Measurements from ENCODE around the gene SMIM38. TPM values are rescaled to one million over a fixed set of nuclear protein-coding genes. Genes with fewer than 3 reads are reported as not detected.

Gene SMIM38
- polyA plus RNA-seq, 1 donor: 0.30 TPM

DNA sequence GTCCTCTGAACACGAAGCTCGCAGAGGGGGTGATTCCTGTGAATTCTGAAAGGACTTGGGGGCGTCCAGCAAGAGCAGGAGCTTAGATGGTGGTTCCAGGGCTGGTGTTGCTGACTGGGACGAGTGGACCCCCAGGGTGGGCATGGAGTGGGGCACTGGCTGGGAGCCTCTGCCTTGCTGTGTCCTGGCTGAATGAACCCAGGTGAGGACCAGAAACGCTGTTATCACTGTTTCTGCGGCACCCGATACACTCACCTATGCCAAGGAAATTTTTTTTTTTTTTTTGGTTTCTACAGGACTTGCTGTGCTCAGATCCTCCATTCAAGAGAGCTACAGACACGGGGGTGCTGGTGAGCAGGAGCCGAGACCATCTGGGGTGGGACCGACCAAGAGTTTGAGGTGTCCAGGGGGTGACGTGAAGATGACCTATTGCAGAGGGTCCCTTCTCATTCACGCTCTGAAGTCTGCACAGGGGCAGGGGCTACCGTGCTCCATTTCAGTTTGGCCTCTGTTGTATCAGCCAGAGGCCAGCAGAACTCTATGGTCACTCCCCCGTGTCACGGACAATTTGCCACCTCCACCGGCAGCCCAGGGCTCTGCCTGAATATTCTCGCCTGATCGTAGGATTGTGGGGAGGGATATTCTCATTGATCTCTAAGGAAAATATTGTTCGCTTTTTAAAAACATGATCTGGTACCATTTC is 3.6 kb downstream of the SMIM38 start:
- no peak overlapping the region for H3K4me3 ChIP-seq (ENCODE audit: low read length)
- DNase-seq: no peak

DNA sequence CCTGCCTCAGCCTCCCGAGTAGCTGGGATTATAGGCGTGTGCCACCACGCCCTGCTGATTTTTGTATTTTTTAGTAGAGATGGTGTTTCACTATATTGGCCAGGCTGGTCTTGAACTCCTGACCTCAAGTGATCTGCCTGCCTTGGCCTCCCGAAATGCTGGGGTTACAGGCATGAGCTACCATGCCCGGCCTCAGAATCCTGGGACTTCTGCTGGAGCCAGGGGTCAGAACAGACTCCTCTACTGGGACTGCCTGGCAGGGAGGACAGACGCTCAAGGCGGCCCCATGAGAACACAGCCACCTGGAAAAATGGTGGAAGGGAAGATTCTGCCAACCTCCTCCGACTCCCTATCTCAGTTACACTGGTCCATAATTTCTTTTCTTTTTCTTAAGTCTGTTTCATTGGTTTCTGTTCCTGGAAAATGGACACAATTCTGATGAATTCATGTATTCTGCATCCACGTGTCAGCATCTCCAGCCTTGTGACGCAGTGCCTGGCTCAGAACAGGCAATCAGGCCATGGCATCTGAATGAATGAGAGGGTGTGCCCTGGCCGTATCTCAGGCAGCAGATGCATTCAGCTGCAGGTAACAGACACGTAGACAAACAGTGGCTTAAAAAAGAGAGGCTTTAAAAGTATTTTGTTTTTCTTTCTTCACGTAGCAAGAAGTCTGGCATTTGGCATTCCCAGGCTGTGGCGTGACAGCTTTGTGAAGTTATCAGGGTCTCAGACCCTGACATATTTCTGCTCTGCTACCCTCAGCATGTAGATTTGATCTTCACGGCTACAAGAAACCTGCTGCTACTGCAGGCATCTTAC is 4.8 kb downstream of the SMIM38 start:
- no CpG with 5 or more reads among the region's 15 CpGs for WGBS (ENCODE audit: insufficient coverage, low lambda C conversion rate)
- H3K27me3 ChIP-seq (ENCODE audit: control insufficient read depth, insufficient read depth, low read length): no peaks in the 10 kb centered on the region
- H3K27ac ChIP-seq (ENCODE audit: low read length): no peak overlapping the region
- no peaks in the 10 kb centered on the region for H3K36me3 ChIP-seq (ENCODE audit: control insufficient read depth, insufficient read depth, low read length)
- peaks cover 7% of the 10 kb centered on the region for H3K9me3 ChIP-seq (ENCODE audit: control insufficient read depth, low read depth, low read length)
- DNase-seq: no peak
- peaks cover 13% of the 10 kb centered on the region for H3K4me1 ChIP-seq (ENCODE audit: control insufficient read depth, insufficient read depth, low read length)
- H3K4me3 ChIP-seq (ENCODE audit: low read length): no peak overlapping the region

More for the DNA sequence above, 3.6 kb downstream of the SMIM38 start:
- H3K36me3 ChIP-seq (ENCODE audit: control insufficient read depth, insufficient read depth, low read length): no peaks in the 10 kb centered on the region
- H3K4me1 ChIP-seq (ENCODE audit: control insufficient read depth, insufficient read depth, low read length): peaks cover 13% of the 10 kb centered on the region
- peaks cover 5% of the 10 kb centered on the region for H3K9me3 ChIP-seq (ENCODE audit: control insufficient read depth, low read depth, low read length)
- WGBS (ENCODE audit: insufficient coverage, low lambda C conversion rate): no CpG with 5 or more reads among the region's 19 CpGs
- H3K27ac ChIP-seq (ENCODE audit: low read length): no peak overlapping the region
- H3K27me3 ChIP-seq (ENCODE audit: control insufficient read depth, insufficient read depth, low read length): no peaks in the 10 kb centered on the region

DNA sequence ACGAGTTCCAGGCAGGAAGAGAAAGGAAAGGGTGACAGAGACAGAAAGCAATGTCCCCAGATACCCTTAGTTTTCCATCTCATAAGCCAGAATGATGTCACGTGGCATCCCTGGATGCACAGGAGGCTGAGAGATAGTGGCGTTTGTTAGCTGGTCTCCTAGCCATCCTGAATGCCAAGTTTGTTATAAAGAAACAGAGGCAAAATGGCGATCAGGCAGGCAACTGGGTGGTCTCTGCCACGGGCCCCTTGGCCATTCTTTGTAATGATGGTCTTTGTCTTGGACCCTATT is 5.3 kb downstream of the SMIM38 start:
- Histone ChIP-seq H3K27me3 (ENCODE audit: control insufficient read depth, insufficient read depth, low read length) (no peaks in the 10 kb centered on the region), H3K27ac (ENCODE audit: low read length) (no peak overlapping the region), H3K4me3 (ENCODE audit: low read length) (no peak overlapping the region), H3K9me3 (ENCODE audit: control insufficient read depth, low read depth, low read length) (peaks cover 7% of the 10 kb centered on the region), H3K36me3 (ENCODE audit: control insufficient read depth, insufficient read depth, low read length) (no peaks in the 10 kb centered on the region), H3K4me1 (ENCODE audit: control insufficient read depth, insufficient read depth, low read length) (peaks cover 13% of the 10 kb centered on the region)
- no CpG with 5 or more reads among the region's 5 CpGs for WGBS (ENCODE audit: insufficient coverage, low lambda C conversion rate)
- no peak for DNase-seq

DNA sequence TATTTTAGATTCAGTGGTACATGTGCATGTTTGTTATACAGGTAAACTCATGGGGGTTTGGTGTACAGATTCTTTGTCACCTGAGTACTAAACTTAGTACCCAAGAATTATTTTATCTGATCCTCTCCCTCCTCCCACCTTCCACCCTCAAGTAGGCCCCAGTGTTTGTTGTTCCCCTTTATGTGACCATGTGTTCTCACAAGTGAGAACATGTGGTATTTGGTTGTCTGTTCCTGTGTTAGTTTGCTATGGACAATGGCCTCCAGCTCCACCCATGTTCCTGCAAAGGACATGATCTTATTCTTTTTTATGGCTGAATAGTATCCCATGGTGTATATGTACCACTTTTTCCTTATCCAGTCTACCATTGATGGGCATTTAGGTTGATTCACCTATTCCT is 6.8 kb downstream of the SMIM38 start:
- Histone ChIP-seq H3K4me3 (ENCODE audit: low read length) (no peak overlapping the region), H3K27me3 (ENCODE audit: control insufficient read depth, insufficient read depth, low read length) (no peaks in the 10 kb centered on the region), H3K36me3 (ENCODE audit: control insufficient read depth, insufficient read depth, low read length) (no peaks in the 10 kb centered on the region), H3K27ac (ENCODE audit: low read length) (no peak overlapping the region), H3K4me1 (ENCODE audit: control insufficient read depth, insufficient read depth, low read length) (peaks cover 4% of the 10 kb centered on the region), H3K9me3 (ENCODE audit: control insufficient read depth, low read depth, low read length) (peaks cover 7% of the 10 kb centered on the region)
- DNase-seq: no peak

DNA sequence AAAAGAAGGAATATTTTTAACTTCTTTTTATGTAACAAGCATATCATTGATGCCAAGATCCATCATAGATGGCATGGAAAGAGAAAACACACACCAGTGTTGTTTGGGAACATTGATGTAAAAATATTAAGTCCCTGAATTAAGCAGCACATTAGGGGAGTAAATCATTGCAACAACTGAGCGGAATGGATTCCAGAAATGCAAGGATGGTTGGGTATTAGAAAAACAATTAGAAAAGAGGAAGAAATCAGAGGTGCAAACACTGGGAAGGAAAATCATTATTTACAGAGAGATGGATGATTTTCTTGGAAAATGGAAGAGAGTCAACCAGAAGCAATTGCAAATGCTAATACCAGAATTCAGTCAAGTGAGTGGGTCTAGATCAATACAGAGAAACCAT is 8.1 kb downstream of the SMIM38 start:
- Histone ChIP-seq H3K27me3 (ENCODE audit: control insufficient read depth, insufficient read depth, low read length) (no peaks in the 10 kb centered on the region), H3K36me3 (ENCODE audit: control insufficient read depth, insufficient read depth, low read length) (no peaks in the 10 kb centered on the region), H3K4me3 (ENCODE audit: low read length) (no peak overlapping the region), H3K27ac (ENCODE audit: low read length) (no peak overlapping the region), H3K9me3 (ENCODE audit: control insufficient read depth, low read depth, low read length) (peaks cover 7% of the 10 kb centered on the region), H3K4me1 (ENCODE audit: control insufficient read depth, insufficient read depth, low read length) (no peaks in the 10 kb centered on the region)
- 83% methylated on average over 1 of the region's 1 CpG for WGBS (ENCODE audit: insufficient coverage, low lambda C conversion rate)
- no peak for DNase-seq

DNA sequence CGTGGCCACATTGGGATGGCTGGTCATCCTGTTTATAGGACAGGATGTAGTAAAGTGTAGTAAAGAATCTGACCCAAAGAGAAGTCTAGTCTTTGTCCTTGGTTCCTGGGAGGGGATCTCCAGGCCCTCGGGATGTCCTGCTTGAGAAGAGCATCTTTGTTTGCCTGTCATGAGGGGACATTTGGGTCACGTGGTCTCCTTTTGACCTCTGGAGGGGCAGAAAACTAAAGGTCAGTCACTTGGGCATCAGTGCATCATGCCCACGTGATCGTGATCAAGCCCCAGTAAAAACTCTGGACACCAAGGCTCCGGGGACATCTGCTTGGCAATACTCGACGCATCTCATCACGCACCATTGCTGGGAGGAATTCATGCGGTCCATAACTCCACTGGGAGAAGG is 9.1 kb downstream of the SMIM38 start:
- no CpG with 5 or more reads among the region's 10 CpGs for WGBS (ENCODE audit: insufficient coverage, low lambda C conversion rate)
- DNase-seq: no peak
- Histone ChIP-seq H3K4me1 (ENCODE audit: control insufficient read depth, insufficient read depth, low read length) (no peaks in the 10 kb centered on the region), H3K4me3 (ENCODE audit: low read length) (no peak overlapping the region), H3K27me3 (ENCODE audit: control insufficient read depth, insufficient read depth, low read length) (no peaks in the 10 kb centered on the region), H3K27ac (ENCODE audit: low read length) (no peak overlapping the region), H3K9me3 (ENCODE audit: control insufficient read depth, low read depth, low read length) (peaks cover 7% of the 10 kb centered on the region), H3K36me3 (ENCODE audit: control insufficient read depth, insufficient read depth, low read length) (no peaks in the 10 kb centered on the region)

DNA sequence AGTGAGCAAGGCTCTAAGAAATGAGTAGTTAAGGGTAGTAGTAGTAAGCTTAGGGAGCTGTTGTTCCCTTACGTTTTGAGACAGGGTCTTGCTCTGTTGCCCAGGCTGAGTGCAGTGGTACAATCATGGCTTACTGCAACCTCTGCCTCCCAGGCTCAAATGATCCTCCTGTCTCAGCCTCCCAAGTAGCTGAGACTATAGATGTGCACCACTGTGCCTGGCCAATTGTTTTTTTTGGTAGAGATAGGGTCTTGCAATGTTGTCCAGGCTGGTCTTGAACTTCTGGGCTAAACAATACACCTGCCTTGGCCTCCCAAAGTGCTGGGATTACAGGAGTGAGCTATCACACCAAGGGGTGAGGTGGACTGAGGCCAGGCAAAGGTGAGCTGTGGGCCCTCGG is 10.0 kb downstream of the SMIM38 start:
- Histone ChIP-seq H3K9me3 (ENCODE audit: control insufficient read depth, low read depth, low read length) (peaks cover 7% of the 10 kb centered on the region), H3K27ac (ENCODE audit: low read length) (no peak overlapping the region), H3K36me3 (ENCODE audit: control insufficient read depth, insufficient read depth, low read length) (no peaks in the 10 kb centered on the region), H3K4me3 (ENCODE audit: low read length) (no peak overlapping the region), H3K27me3 (ENCODE audit: control insufficient read depth, insufficient read depth, low read length) (no peaks in the 10 kb centered on the region), H3K4me1 (ENCODE audit: control insufficient read depth, insufficient read depth, low read length) (no peaks in the 10 kb centered on the region)
- DNase-seq: no peak
- WGBS (ENCODE audit: insufficient coverage, low lambda C conversion rate): no CpG with 5 or more reads among the region's 2 CpGs

DNA sequence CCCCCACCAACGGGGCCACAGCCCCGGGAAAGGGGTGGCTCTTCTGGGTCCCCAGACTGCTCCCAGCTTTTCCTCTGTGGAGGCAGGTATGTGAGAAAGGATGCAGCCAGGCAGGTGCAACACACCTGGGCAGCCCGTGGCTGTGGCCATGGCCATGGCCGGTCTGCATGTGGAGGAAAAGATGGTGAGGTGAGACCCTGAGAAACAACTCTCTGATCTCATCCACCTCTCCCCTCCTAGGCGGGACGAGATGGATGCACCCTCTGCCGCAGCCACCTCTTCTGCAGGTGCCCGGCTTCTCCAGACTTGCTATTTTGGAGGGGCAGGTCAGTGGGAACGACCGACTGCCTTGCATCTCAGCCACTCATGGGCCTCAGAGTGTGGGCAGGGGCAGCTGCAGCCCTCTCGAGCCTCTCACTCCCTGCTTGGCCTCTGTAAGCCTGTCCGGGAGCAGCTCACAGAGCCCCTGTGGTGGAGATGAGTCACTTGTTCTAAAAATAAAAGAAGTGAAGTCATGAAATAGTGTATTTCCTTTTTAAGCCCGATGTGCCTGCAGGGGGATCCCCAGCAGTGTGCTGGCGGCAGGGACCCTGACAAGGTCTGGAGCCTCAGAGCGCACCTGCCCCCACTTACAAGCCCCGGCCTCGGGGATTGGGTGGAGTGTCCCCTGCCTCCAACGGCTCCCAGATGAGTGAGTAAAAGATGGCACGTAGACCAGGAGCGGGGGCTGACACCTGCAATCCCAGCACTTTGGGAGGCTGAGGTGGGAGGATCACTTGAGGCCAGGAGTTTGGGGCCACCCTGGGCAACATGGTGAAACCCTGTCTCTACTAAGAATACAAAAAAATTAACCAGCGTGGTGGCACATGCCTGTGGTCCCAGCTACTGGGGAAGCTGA is 10.7 kb downstream of the SMIM38 start:
- no CpG with 5 or more reads among the region's 21 CpGs for WGBS (ENCODE audit: insufficient coverage, low lambda C conversion rate)
- peak in 1 of 2 donors; percentile 38 for DNase-seq
- Histone ChIP-seq H3K27me3 (ENCODE audit: control insufficient read depth, insufficient read depth, low read length) (no peaks in the 10 kb centered on the region), H3K27ac (ENCODE audit: low read length) (no peak overlapping the region), H3K4me3 (ENCODE audit: low read length) (no peak overlapping the region), H3K9me3 (ENCODE audit: control insufficient read depth, low read depth, low read length) (peaks cover 7% of the 10 kb centered on the region), H3K4me1 (ENCODE audit: control insufficient read depth, insufficient read depth, low read length) (no peaks in the 10 kb centered on the region), H3K36me3 (ENCODE audit: control insufficient read depth, insufficient read depth, low read length) (no peaks in the 10 kb centered on the region)

DNA sequence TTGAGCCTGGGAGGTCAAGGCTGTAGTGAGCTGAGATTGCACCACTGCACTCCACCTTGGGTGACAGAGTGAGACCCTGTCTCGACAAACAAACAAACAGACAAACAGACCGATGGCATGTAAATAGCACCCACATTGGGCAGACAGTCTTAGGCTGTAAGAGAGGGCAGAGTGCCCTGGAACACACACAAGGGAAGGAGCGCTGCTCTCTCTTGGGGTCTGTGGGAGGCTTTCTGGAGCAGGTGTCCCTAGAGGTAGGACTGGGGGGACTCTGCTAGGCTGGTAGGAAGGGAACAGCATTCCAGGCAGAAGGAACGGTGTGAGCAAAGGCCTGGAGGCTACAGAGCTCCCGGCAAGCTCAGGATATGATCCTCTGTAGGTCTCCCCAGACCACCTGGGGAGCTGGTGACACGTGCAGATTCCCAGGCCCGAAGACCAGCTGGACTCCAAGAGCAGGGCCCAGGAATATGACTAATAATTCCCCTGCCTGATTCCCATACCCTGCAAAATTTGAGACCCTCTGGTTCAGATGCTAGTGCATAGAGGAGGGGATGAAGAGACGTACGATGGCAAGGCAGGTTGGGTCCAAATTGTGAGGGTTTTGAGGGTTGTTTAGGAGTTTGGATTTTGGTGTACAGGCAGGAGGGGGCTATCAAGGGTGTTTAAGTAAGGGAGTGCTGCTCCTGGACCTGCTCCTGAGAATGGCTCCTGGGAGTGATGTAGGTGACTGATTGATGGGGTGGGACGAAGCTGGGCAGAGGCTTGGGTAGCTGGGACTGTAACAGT is 11.6 kb downstream of the SMIM38 start:
- no CpG with 5 or more reads among the region's 10 CpGs for whole genome bisulfite sequencing (ENCODE audit: insufficient coverage, low lambda C conversion rate)

More for the DNA sequence above, 11.6 kb downstream of the SMIM38 start:
- Histone ChIP-seq H3K36me3 (ENCODE audit: control insufficient read depth, insufficient read depth, low read length) (no peaks in the 10 kb centered on the region), H3K4me1 (ENCODE audit: control insufficient read depth, insufficient read depth, low read length) (no peaks in the 10 kb centered on the region), H3K27ac (ENCODE audit: low read length) (no peak overlapping the region), H3K4me3 (ENCODE audit: low read length) (no peak overlapping the region), H3K9me3 (ENCODE audit: control insufficient read depth, low read depth, low read length) (peaks cover 7% of the 10 kb centered on the region), H3K27me3 (ENCODE audit: control insufficient read depth, insufficient read depth, low read length) (no peaks in the 10 kb centered on the region)
- no peak for DNase-seq

Measured in large intestine (tissue), 3 donors.